C4-2B (cell line): ENCODE results near the gene KLHL8.

Source experiments
- H3K27ac ChIP-seq: fragments of 450-650 bp; 2 replicates; pipeline ENCODE4 v1.5.1; 2017
- CTCF ChIP-seq: fragments of 450-650 bp; conservative IDR thresholded peaks from 2 replicates; pipeline ENCODE4 v1.5.1; 2017; ENCODE audit warnings: mild to moderate bottlenecking
- ZFX ChIP-seq: fragments of 450-650 bp; IDR thresholded peaks from 2 replicates; pipeline ENCODE4 v1.6.1; 2017

KLHL8 gene

GRCh38 chr4:87114245-87115062 is 106.0 kb downstream of the KLHL8 start:
- H3K27ac ChIP-seq, result no peak overlapping the region
- TF ChIP-seq ZFX (no peak), CTCF (peak; percentile 50)

GRCh38 chr4:87112063-87112462 is 108.4 kb downstream of the KLHL8 start:
- TF ChIP-seq CTCF (no peak), ZFX (no peak)
- no peak overlapping the region for H3K27ac ChIP-seq
